ENCODE data around the gene CCDC57. TPM values are rescaled to one million over a fixed set of nuclear protein-coding genes. Genes with fewer than 3 reads are reported as not detected.

CCDC57 gene
- total and polyA plus RNA-seq, 9 of the 15 experiments (the other 6 are each of a cell fraction or from before 2014, with no cell fraction given) = 0.83 to 36.2 (median 13.6) TPM

DNA sequence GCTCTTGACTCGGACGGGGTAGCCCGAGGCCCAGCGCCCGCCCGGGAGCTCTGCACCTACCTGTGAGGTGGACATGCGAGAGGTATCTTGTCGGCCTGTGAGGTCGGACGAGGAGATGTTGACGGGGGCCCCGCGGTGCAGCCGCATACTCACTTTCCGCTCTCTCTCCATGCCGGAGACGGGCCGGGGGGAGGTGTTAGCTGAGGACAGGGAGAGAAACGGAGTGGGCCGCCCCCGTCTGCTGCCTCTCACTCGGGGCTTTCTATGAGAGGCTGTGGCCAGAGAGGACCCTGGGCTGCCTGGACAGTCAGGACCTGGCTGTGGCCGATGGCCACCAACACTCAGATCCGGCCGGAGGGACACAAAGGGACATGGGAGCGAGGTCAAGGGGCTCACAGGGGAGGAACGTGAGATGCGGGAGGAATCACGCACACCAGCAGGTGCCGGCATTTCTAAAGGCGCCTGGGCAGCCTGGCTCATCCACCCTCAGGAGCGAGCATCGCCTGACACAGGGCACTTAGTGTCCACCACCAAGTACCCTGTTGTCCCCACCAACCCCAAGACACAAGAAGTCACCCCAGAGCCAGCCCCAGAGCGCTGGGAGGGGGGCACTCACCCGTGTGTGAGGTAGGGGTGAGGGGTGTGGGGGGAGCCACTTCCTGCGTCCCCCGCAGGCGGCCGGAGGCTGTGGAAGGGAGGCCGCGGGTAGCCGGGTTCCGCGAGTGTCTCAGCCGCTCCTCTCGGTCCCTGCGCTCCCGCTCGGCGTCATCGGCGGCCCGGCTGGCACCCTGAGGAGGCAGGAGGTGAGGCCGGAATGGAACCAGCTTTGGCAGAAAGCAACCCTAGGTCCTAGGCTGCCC, 36.4 kb upstream of the CCDC57 start:
- CTCF ChIA-PET (ENCODE audit: low intra/inter-chr PET ratio) = no interaction called here
- Histone ChIP-seq H3K9ac (ENCODE audit: insufficient read depth in 1 of 2, low read depth in 2 of 2, low read length in 2 of 2) (peak overlapping the region in 1 of 2 experiments; percentile 36; a peak in 1 of 4 replicates), H3K79me2 (ENCODE audit: control insufficient read depth, insufficient read depth, low read length) (peaks cover 39% of the 10 kb centered on the region), H3K9me3 (replicated peaks; ENCODE audit: control insufficient read depth, insufficient read depth, low read depth, low read length) (no peaks in the 10 kb centered on the region), H3K36me3 (ENCODE audit: control insufficient read depth, insufficient read depth, low read length) (peaks cover 96% of the 10 kb centered on the region; the same call in 2 of the 3 replicates), H2AFZ (ENCODE audit: low read depth, low read length) (no peak overlapping the region), H3K27ac (ENCODE audit: extremely low read depth, low read depth, low read length) (no peak overlapping the region), H4K20me1 (replicated peaks; ENCODE audit: control insufficient read depth, insufficient read depth, low read length) (no peaks in the 10 kb centered on the region), H3K27me3 (ENCODE audit: control insufficient read depth in 2 of 2, insufficient read depth in 2 of 2, low read length in 2 of 2) (no peaks in the 10 kb centered on the region), H3K4me2 (ENCODE audit: insufficient read depth, low read length) (no peak overlapping the region), H3K9me1 (ENCODE audit: control insufficient read depth, insufficient read depth, low read length) (no peaks in the 10 kb centered on the region), H3K4me1 (replicated peaks in 1 of 2; ENCODE audit: control insufficient read depth in 2 of 2, insufficient read depth in 2 of 2, low read length in 2 of 2) (peaks cover 0 to 33% of the 10 kb centered on the region in 2 experiments; a peak in 2 of 5 replicates), H3K4me3 (no peak overlapping the region)
- DNase-seq (ENCODE audit: extremely low read depth in 1 of 4, low spot score in 3 of 4) (no peak), FAIRE-seq (no peak), ATAC-seq (no peak)
- TF ChIP-seq CHCHD3 (CRISPR knock-in tag; IDR thresholded peaks at IDR 0.05) (no peak), TAF7 (tag; IDR thresholded peaks at IDR 0.05) (no peak), RBM22 (IDR thresholded peaks at IDR 0.05; ENCODE audit: low read depth, low read length, poor library complexity, severe bottlenecking) (peak; percentile 58)
- intact Hi-C loops (cut with micrococcal nuclease) (no loop called here), in situ Hi-C loops (cut with MboI) (no loop called here)
- no TSS peak for BruUV-seq (replicated peaks)
- POLR2A ChIA-PET = interaction anchor here (1.1 kb wide), 1 partner anchor 20 kb away, joined by 4 read pairs; no protein-coding TSS in a partner anchor
- 94% methylated on average over 22 of the region's 54 CpGs for WGBS (ENCODE audit: insufficient coverage, low coverage, missing lambda C conversion rate)
